ENCODE measurements around the gene BCAP31. TPM values are rescaled to one million over a fixed set of nuclear protein-coding genes. Genes with fewer than 3 reads are reported as not detected.

BCAP31 gene
- total and polyA plus RNA-seq, 2 donors (not counting 1 experiment from before 2014, with no cell fraction given) = 59.5 to 117 TPM

- no peak for TF ChIP-seq CTCF (IDR thresholded peaks at IDR 0.05)
- no peak for TF ChIP-seq EZH2 (IDR thresholded peaks at IDR 0.05; ENCODE audit: borderline replicate concordance, insufficient read depth, low read depth, low read length, poor library complexity, severe bottlenecking)
- H3K27me3 Mint-ChIP-seq = peaks cover 23% of the 10 kb centered on the region
- CTCF ChIA-PET = no interaction called here
- Histone ChIP-seq H3K4me3 (ENCODE audit: control extremely low read depth in 1 of 5, extremely low read depth in 1 of 5, insufficient read depth in 1 of 5, low read depth in 2 of 5, low read length in 4 of 5) (no peak overlapping the region), H3K27ac (ENCODE audit: low read length in 2 of 2) (no peak overlapping the region), H3K79me2 (ENCODE audit: control insufficient read depth, insufficient read depth, low read length) (no peaks in the 10 kb centered on the region), H3K27me3 (replicated peaks in 1 of 4; ENCODE audit: control extremely low read depth in 1 of 4, control insufficient read depth in 3 of 4, insufficient read depth in 4 of 4, low read length in 3 of 4) (peaks cover 0 to 20% (median 0%) of the 10 kb centered on the region in 4 experiments), H3K9me3 (ENCODE audit: control extremely low read depth in 1 of 3, control insufficient read depth in 2 of 3, insufficient read depth in 1 of 3, low read length in 2 of 3) (no peaks in the 10 kb centered on the region), H2AFZ (ENCODE audit: insufficient read depth, low read depth, low read length, poor library complexity, severe bottlenecking) (no peak overlapping the region), H4K20me1 (ENCODE audit: control insufficient read depth, insufficient read depth, low read length, poor library complexity, severe bottlenecking) (no peaks in the 10 kb centered on the region), H3K36me3 (replicated peaks in 1 of 2; ENCODE audit: control extremely low read depth in 1 of 2, control insufficient read depth in 1 of 2, extremely low read depth in 1 of 2, insufficient read depth in 2 of 2, low read length in 1 of 2) (no peaks in the 10 kb centered on the region), H3K4me2 (replicated peaks; ENCODE audit: low read depth, low read length, poor library complexity, severe bottlenecking) (peak overlapping the region; percentile 40), H3K9ac (ENCODE audit: low read length) (no peak overlapping the region), H3K4me1 (ENCODE audit: control insufficient read depth in 2 of 2, insufficient read depth in 2 of 2, low read length in 2 of 2) (peaks cover 0 to 6% of the 10 kb centered on the region in 2 donors)
- ATAC-seq (ENCODE audit: low read depth) = no peak
- no peak overlapping the region for H3K27ac Mint-ChIP-seq
- DNase-seq = no peak
- peaks cover 9% of the 10 kb centered on the region for H3K4me1 Mint-ChIP-seq
- intact Hi-C loops (cut with micrococcal nuclease) = no loop called here
- WGBS (ENCODE audit: insufficient coverage) = 23% methylated on average over 12 of the region's 53 CpGs
- H3K9me3 Mint-ChIP-seq (ENCODE audit: insufficient read depth) = no peaks in the 10 kb centered on the region
- H3K4me3 Mint-ChIP-seq = no peak overlapping the region
- POLR2A ChIA-PET = no interaction called here
Measured at GRCh38 chrX:153672531-153673427, 51.4 kb downstream of the BCAP31 start.
